HT1080 (cell line): ENCODE results near the gene AQP5. TPM values are rescaled to one million over a fixed set of nuclear protein-coding genes. Genes with fewer than 3 reads are reported as not detected.

Experiments used
- total RNA-seq: library from RNA; depleted of rRNA; stranded (reverse); fragments of >200 nt; shearing (Covaris generic); gene quantifications from 2 replicates; pipeline ENCODE4 v1.2.3, GENCODE V29; 2014; rRNA removed

The AQP5 gene
- total RNA-seq, 1 experiment from 2014 or later = not detected

Other genes starting within 250 kb of the AQP5 start
- gene TMBIM6, start 220.3 kb upstream of the AQP5 start, total RNA-seq = 419 and 532 TPM in 2 replicates
- gene NCKAP5L, start 133.5 kb upstream of the AQP5 start, total RNA-seq = 19.6 and 22.2 TPM in 2 replicates
- gene BCDIN3D, start 118.8 kb upstream of the AQP5 start, total RNA-seq = 2.4 and 3.3 TPM in 2 replicates
- not detected in 2 replicates for gene FAIM2, start 58.0 kb upstream of the AQP5 start, total RNA-seq
- gene AQP2, start 11.1 kb upstream of the AQP5 start, total RNA-seq = not detected in 2 replicates
- gene AQP6, start 11.1 kb downstream of the AQP5 start, total RNA-seq = not detected in 2 replicates
- gene RACGAP1, start 63.6 kb downstream of the AQP5 start, total RNA-seq = 138 and 155 TPM in 2 replicates
- 6.0 and 9.5 TPM in 2 replicates for gene ASIC1, start 95.7 kb downstream of the AQP5 start, total RNA-seq
- 121 and 161 TPM in 2 replicates for gene SMARCD1, start 123.5 kb downstream of the AQP5 start, total RNA-seq
- gene GPD1, start 142.1 kb downstream of the AQP5 start, total RNA-seq = 0.27 and 0.31 TPM in 2 replicates
- gene COX14, start 150.4 kb downstream of the AQP5 start, total RNA-seq = 58.9 and 119 TPM in 2 replicates
- 15.5 and 21.6 TPM in 2 replicates for gene CERS5, start 205.5 kb downstream of the AQP5 start, total RNA-seq